H9 (cell line): ENCODE measurements around the gene EPN3. TPM values are rescaled to one million over a fixed set of nuclear protein-coding genes. Genes with fewer than 3 reads are reported as not detected.
A peak's percentile ranks its signal among the peaks of the same experiment; 100 is the strongest.

Experiments
- DNase-seq: peaks from one replicate; pipeline ENCODE4 v3.0.0-alpha.2; 2017
- H2AFZ ChIP-seq: one replicate; pipeline ENCODE4 v1.6.1; 2013; ENCODE audit warnings: mild to moderate bottlenecking, low read length, control low read depth, moderate library complexity
- H2AK5ac ChIP-seq: 2 replicates; pipeline ENCODE4 v1.6.1; 2013; ENCODE audit warnings: low read length, control low read depth, mixed read lengths; ENCODE audit not compliant: insufficient read length
- H2BK120ac ChIP-seq: one replicate; pipeline ENCODE4 v1.6.1; 2013; ENCODE audit warnings: low read depth, mild to moderate bottlenecking, low read length, control low read depth, inconsistent platforms; ENCODE audit not compliant: poor library complexity, severe bottlenecking
- H2BK12ac ChIP-seq: 2 replicates; pipeline ENCODE4 v1.6.1; 2013; ENCODE audit warnings: low read length, control low read depth, mixed read lengths, low read depth; ENCODE audit not compliant: insufficient read length
- H2BK15ac ChIP-seq: 2 replicates; pipeline ENCODE4 v1.6.1; 2013; ENCODE audit warnings: low read depth, low read length, control low read depth
- H2BK20ac ChIP-seq: one replicate; pipeline ENCODE4 v1.6.1; 2013; ENCODE audit warnings: low read depth, mild to moderate bottlenecking, low read length, control low read depth, inconsistent platforms; ENCODE audit not compliant: poor library complexity, severe bottlenecking
- H2BK5ac ChIP-seq: 2 replicates; pipeline ENCODE4 v1.6.1; 2013; ENCODE audit warnings: low read length, control low read depth, mixed read lengths; ENCODE audit not compliant: insufficient read length
- H3K14ac ChIP-seq: 2 replicates; pipeline ENCODE4 v1.6.1; 2013; ENCODE audit warnings: low read length, control low read depth; ENCODE audit not compliant: insufficient read depth
- H3K18ac ChIP-seq: 2 replicates; pipeline ENCODE4 v1.6.1; 2013; ENCODE audit warnings: low read depth, mild to moderate bottlenecking, mixed read lengths, low read length, control low read depth; ENCODE audit not compliant: insufficient read length
- H3K23ac ChIP-seq: 2 replicates; pipeline ENCODE4 v1.6.1; 2013; ENCODE audit warnings: low read length, control low read depth, mixed read lengths, low read depth; ENCODE audit not compliant: insufficient read length
- H3K23me2 ChIP-seq: 2 replicates; pipeline ENCODE4 v1.6.1; 2013; ENCODE audit warnings: low read depth, mild to moderate bottlenecking, mixed read lengths, low read length, control low read depth; ENCODE audit not compliant: insufficient read length, poor library complexity, severe bottlenecking
- H3K27ac ChIP-seq: 2 replicates; pipeline ENCODE4 v1.5.1; 2013; ENCODE audit warnings: low read length, control low read depth, mixed read lengths, low read depth; ENCODE audit not compliant: insufficient read length
- H3K27me3 ChIP-seq: 2 replicates; pipeline ENCODE4 v1.6.1; 2013; ENCODE audit warnings: low read length, control low read depth, inconsistent platforms; ENCODE audit not compliant: insufficient read depth
- H3K4ac ChIP-seq: 2 replicates; pipeline ENCODE4 v1.6.1; 2013; ENCODE audit warnings: low read depth, mild to moderate bottlenecking, control low read depth, inconsistent platforms, low read length, moderate library complexity
- H3K4me1 ChIP-seq: 2 replicates; pipeline ENCODE4 v1.6.1; 2013; ENCODE audit warnings: low read length, control low read depth, inconsistent platforms; ENCODE audit not compliant: insufficient read depth
- H3K4me2 ChIP-seq: 2 replicates; pipeline ENCODE4 v1.6.1; 2013; ENCODE audit warnings: low read length, control low read depth, mixed read lengths; ENCODE audit not compliant: insufficient read length, insufficient read depth
- H3K56ac ChIP-seq: 2 replicates; pipeline ENCODE4 v1.6.1; 2013; ENCODE audit warnings: low read depth, mild to moderate bottlenecking, mixed read lengths, low read length, control low read depth; ENCODE audit not compliant: insufficient read length
- H3K79me1 ChIP-seq: 2 replicates; pipeline ENCODE4 v1.6.1; 2013; ENCODE audit warnings: low read depth, mild to moderate bottlenecking, moderate library complexity, low read length, control low read depth, inconsistent platforms; ENCODE audit not compliant: insufficient read depth, poor library complexity, severe bottlenecking
- H3K79me2 ChIP-seq: 2 replicates; pipeline ENCODE4 v1.6.1; 2013; ENCODE audit warnings: low read length, control low read depth, inconsistent platforms; ENCODE audit not compliant: insufficient read depth
- H3K9ac ChIP-seq: 2 replicates; pipeline ENCODE4 v1.6.1; 2013; ENCODE audit warnings: low read length, control low read depth, mixed read lengths; ENCODE audit not compliant: insufficient read length; ENCODE audit errors: extremely low read depth
- H3K9me3 ChIP-seq: one replicate; pipeline ENCODE4 v1.6.1; 2013; ENCODE audit warnings: low read depth, low read length, inconsistent platforms; ENCODE audit not compliant: control insufficient read depth
- H3T11ph ChIP-seq: one replicate; pipeline ENCODE4 v1.6.1; 2013; ENCODE audit warnings: mild to moderate bottlenecking, low read length, control low read depth, inconsistent platforms
- H4K20me1 ChIP-seq: one replicate; pipeline ENCODE4 v1.6.1; 2013; ENCODE audit not compliant: control insufficient read depth, insufficient read length, insufficient read depth
- H4K5ac ChIP-seq: 2 replicates; pipeline ENCODE4 v1.6.1; 2013; ENCODE audit warnings: low read depth, mild to moderate bottlenecking, mixed read lengths, low read length, control low read depth; ENCODE audit not compliant: insufficient read length
- H4K8ac ChIP-seq: replicated peaks from 2 replicates; pipeline ENCODE4 v1.6.1; 2013; ENCODE audit warnings: low read length, control low read depth, mixed read lengths, low read depth; ENCODE audit not compliant: insufficient read length
- H4K91ac ChIP-seq: 2 replicates; pipeline ENCODE4 v1.6.1; 2013; ENCODE audit warnings: low read depth, mild to moderate bottlenecking, moderate library complexity, mixed read lengths, low read length, control low read depth; ENCODE audit not compliant: insufficient read length
- H3K27ac Mint-ChIP-seq, 3 experiments: 2 replicates in 2 of 3; 3 replicates in 1 of 3; pipeline ENCODE4 v1.8.0; 2020 to 2021; ENCODE audit warnings: mixed read lengths in 3 of 3, mild to moderate bottlenecking in 1 of 3, moderate library complexity in 1 of 3
- H3K27me3 Mint-ChIP-seq: 2 replicates; pipeline ENCODE4 v1.8.0; 2021; ENCODE audit warnings: low read depth, mild to moderate bottlenecking, moderate library complexity, mixed read lengths
- H3K36me3 Mint-ChIP-seq, 3 experiments: 2 replicates in 2 of 3; 3 replicates in 1 of 3; pipeline ENCODE4 v1.8.0; 2020 to 2021; ENCODE audit warnings: low read depth in 3 of 3, mixed read lengths in 3 of 3; ENCODE audit not compliant: insufficient read depth in 1 of 3
- H3K4me1 Mint-ChIP-seq, 2 experiments: 2 replicates each; pipeline ENCODE4 v1.8.0; 2020; ENCODE audit warnings: mixed read lengths in 2 of 2
- H3K4me3 Mint-ChIP-seq, 2 experiments: 2 replicates in 1 of 2; 3 replicates in 1 of 2; pipeline ENCODE4 v1.8.0; 2020 to 2021; ENCODE audit warnings: mild to moderate bottlenecking in 2 of 2, mixed read lengths in 2 of 2, moderate library complexity in 1 of 2
- H3K9me3 Mint-ChIP-seq, 2 experiments: 2 replicates in 1 of 2; 3 replicates in 1 of 2; pipeline ENCODE4 v1.8.0; 2020; ENCODE audit warnings: mild to moderate bottlenecking in 2 of 2, mixed read lengths in 2 of 2, moderate library complexity in 1 of 2
- CTCF ChIP-seq: fragments of 200-600 bp; sonication (generic); conservative IDR thresholded peaks from 3 replicates; pipeline ENCODE4 v1.8.0; 2021; ENCODE audit warnings: antibody characterized with exemption, mild to moderate bottlenecking
- WGBS: extraction: QIAGEN DNeasy Blood & Tissue Kit; methylation state at CpG from one replicate; pipeline ENCODE4 v1.1.7; 2013; ENCODE audit warnings: missing lambda C conversion rate, low lambda C conversion rate, mixed read lengths; ENCODE audit not compliant: insufficient read length; ENCODE audit errors: extremely low coverage; 5-methylcytosine and 5-hydroxymethylcytosine counted together
- total RNA-seq: library from RNA; stranded (reverse); gene quantifications from 2 replicates; pipeline ENCODE4 v1.2.1, GENCODE V29; 2021

EPN3 gene
- total RNA-seq, 1 experiment from 2014 or later = 1.9 TPM

DNA sequence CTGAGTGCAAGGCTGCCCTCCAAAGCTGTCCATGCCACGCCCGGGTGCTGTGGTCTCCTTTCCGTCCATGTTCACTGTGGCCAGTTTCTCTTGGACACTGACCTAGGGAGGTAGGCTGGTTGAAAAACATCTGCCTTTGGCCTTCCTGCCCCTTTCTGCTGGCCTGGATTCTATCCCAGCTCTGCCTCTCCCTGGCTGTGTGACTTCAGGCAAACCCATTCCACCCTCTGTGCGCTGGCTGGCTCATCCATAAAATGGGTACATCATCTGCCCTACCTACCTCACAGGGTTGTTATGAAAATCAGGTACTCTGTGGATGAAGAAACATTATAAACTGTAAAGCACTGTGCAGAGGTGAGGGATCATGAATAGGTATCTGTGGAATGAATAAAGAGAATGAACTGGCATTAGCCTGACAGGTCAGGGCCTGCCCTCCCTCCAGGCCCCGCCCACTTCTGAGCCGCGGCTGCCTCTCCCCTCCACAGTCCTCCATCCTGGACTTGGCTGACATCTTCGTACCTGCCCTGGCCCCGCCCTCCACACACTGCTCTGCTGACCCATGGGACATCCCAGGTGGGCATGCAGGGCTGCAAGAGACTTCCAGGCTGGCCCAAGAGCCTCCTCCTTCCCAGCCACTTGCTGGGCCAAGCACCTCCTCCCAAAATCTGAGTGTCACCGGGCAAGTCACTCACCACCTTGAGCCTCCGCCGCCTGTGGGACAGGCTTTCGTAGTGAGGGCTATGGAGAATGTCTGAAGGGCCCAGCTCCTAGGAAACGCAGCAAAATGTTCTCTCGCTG lies 7.4 kb downstream of the EPN3 start:
- Histone ChIP-seq H3K79me1 (no peaks in the 10 kb centered on the region), H3K79me2 (no peaks in the 10 kb centered on the region), H2BK120ac (no peak overlapping the region), H3K9ac (no peak overlapping the region), H3K14ac (no peak overlapping the region), H3T11ph (no peak overlapping the region), H3K23me2 (peaks cover 8% of the 10 kb centered on the region), H4K20me1 (no peaks in the 10 kb centered on the region), H3K23ac (no peak overlapping the region), H3K4me2 (no peak overlapping the region), H3K4ac (no peak overlapping the region), H4K5ac (no peak overlapping the region), H2AFZ (no peak overlapping the region), H3K27me3 (no peaks in the 10 kb centered on the region; the same call in 1 of the 2 replicates), H2BK5ac (no peak overlapping the region), H3K27ac (no peak overlapping the region), H4K91ac (no peak overlapping the region), H3K4me1 (0 out of 2 replicates have a peak, but pooled peaks cover 2% of the 10 kb centered on the region), H2BK20ac (no peak overlapping the region), H2AK5ac (no peak overlapping the region), H2BK15ac (no peak overlapping the region), H2BK12ac (no peak overlapping the region), H3K9me3 (no peaks in the 10 kb centered on the region), H3K18ac (no peak overlapping the region), H3K56ac (no peak overlapping the region), H4K8ac (no peak overlapping the region)
- H3K9me3 Mint-ChIP-seq = no peaks in the 10 kb centered on the region
- peak; percentile 89 for DNase-seq
- H3K36me3 Mint-ChIP-seq = peaks cover 0 to 5% (median 0%) of the 10 kb centered on the region in 3 experiments; a peak in 3 of 7 replicates
- peak overlapping the region in 1 of 2 experiments; percentile 20; a peak in 1 of 5 replicates for H3K4me3 Mint-ChIP-seq
- H3K27ac Mint-ChIP-seq = no peak overlapping the region
- no CpG with 5 or more reads among the region's 15 CpGs for WGBS
- H3K27me3 Mint-ChIP-seq = peaks cover 25% of the 10 kb centered on the region
- no peak for TF ChIP-seq CTCF
- peaks cover 23 to 36% of the 10 kb centered on the region in 2 experiments for H3K4me1 Mint-ChIP-seq
